Activated naive CD8-positive, alpha-beta T cell treated with anti-CD3 and anti-CD28 coated beads for 36 hours (primary cell): ENCODE data around the gene HEYL. TPM values are rescaled to one million over a fixed set of nuclear protein-coding genes. Genes with fewer than 3 reads are reported as not detected.
A peak's percentile ranks its signal among the peaks of the same experiment; 100 is the strongest.

Experiments used
- DNase-seq: peaks from one replicate; pipeline ENCODE4 v3.0.0; 2021
- H3K27ac Mint-ChIP-seq: one replicate; pipeline ENCODE4 v1.8.0; 2022; ENCODE audit warnings: mild to moderate bottlenecking, moderate library complexity, mixed read lengths
- H3K27me3 Mint-ChIP-seq: one replicate; pipeline ENCODE4 v1.8.0; 2022; ENCODE audit warnings: mild to moderate bottlenecking, mixed read lengths
- H3K36me3 Mint-ChIP-seq: one replicate; pipeline ENCODE4 v1.8.0; 2021; ENCODE audit warnings: mild to moderate bottlenecking, mixed read lengths
- H3K4me1 Mint-ChIP-seq: one replicate; pipeline ENCODE4 v1.8.0; 2021; ENCODE audit warnings: mixed read lengths
- H3K4me3 Mint-ChIP-seq: one replicate; pipeline ENCODE4 v1.8.0; 2022; ENCODE audit warnings: mild to moderate bottlenecking, moderate library complexity, mixed read lengths
- H3K9me3 Mint-ChIP-seq: one replicate; pipeline ENCODE4 v1.8.0; 2022; ENCODE audit warnings: mixed read lengths
- total RNA-seq, 2 experiments: library from RNA; stranded (reverse); gene quantifications; one replicate each; pipeline ENCODE4 v1.2.3, GENCODE V29; 2021

HEYL gene
- total RNA-seq, 2 experiments from 2014 or later = 0.08 to 0.26 TPM

- peaks cover 38% of the 10 kb centered on the region for H3K27me3 Mint-ChIP-seq
These were observed 33.8 kb upstream of the HEYL start for GRCh38 chr1:39673215-39673614.

GRCh38 chr1:39672551-39672947 lies 33.1 kb upstream of the HEYL start:
- Mint-ChIP-seq H3K27ac (no peak overlapping the region), H3K36me3 (no peaks in the 10 kb centered on the region), H3K4me3 (peak overlapping the region; percentile 59), H3K27me3 (peaks cover 39% of the 10 kb centered on the region), H3K9me3 (no peaks in the 10 kb centered on the region), H3K4me1 (peaks cover 11% of the 10 kb centered on the region)
- DNase-seq = no peak

More at GRCh38 chr1:39673215-39673614, 33.8 kb upstream of the HEYL start:
- no peak overlapping the region for H3K4me3 Mint-ChIP-seq
- H3K36me3 Mint-ChIP-seq = no peaks in the 10 kb centered on the region
- DNase-seq = no peak
- H3K4me1 Mint-ChIP-seq = peaks cover 6% of the 10 kb centered on the region
- no peak overlapping the region for H3K27ac Mint-ChIP-seq
- H3K9me3 Mint-ChIP-seq = no peaks in the 10 kb centered on the region

GRCh38 chr1:39671793-39672550 lies 32.5 kb upstream of the HEYL start, which contains the start of gene NT5C1A:
NT5C1A (minus strand) TSS chr1:39672107; CDS start chr1:39672038, 69 bp downstream.
- Mint-ChIP-seq H3K27me3 (peaks cover 39% of the 10 kb centered on the region), H3K4me1 (peaks cover 17% of the 10 kb centered on the region), H3K27ac (no peak within 1 kb of the TSS), H3K4me3 (peak within 1 kb of the TSS; percentile 59), H3K9me3 (no peaks in the 10 kb centered on the region), H3K36me3 (no peaks in the 10 kb centered on the region)
- DNase-seq = peak; percentile 59

DNA sequence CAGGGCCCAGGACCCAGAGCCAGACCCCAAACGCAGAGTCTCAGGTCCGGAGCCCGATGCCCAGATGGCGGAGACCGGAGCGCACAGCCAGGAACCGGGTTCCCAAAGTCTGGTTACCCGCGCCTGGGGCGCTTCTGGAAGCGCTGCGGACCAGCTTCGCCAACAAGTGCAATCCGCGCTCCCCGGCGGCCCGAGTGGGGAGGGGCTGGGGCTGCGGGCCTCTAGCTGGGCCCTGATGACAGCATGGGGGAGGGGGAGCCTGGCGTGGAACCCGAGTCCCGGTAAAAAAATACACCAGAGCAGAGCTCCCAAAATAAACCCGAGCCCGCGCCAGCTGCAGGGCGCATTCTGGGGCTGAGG lies 32.0 kb upstream of the HEYL start:
- H3K4me3 Mint-ChIP-seq = peak overlapping the region; percentile 42
- DNase-seq = no peak

DNA sequence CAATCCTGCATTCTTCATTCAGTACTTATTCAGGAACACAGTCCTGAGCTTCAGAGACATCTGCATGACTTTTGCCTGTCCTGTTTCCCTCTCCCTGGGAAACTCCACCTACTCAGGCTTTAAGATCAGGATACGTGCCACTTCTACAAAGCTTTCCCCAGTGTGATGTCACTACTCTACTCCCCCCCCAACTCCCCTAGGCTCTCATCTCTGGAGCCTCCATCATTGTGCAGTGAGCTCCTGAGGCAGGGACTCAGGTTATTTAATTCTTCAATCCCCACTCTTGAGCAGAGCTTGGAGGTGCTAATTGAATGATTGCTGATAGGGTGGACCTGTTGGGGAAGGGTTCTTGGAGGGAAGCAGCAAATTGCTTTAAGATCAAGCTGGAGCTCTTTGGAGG lies 31.2 kb upstream of the HEYL start:
- Mint-ChIP-seq H3K4me1 (peaks cover 27% of the 10 kb centered on the region), H3K9me3 (no peaks in the 10 kb centered on the region), H3K27ac (no peak overlapping the region), H3K27me3 (peaks cover 39% of the 10 kb centered on the region), H3K36me3 (no peaks in the 10 kb centered on the region), H3K4me3 (no peak overlapping the region)
- DNase-seq = no peak

More for the DNA sequence above, 32.0 kb upstream of the HEYL start:
- peaks cover 22% of the 10 kb centered on the region for H3K4me1 Mint-ChIP-seq
- H3K36me3 Mint-ChIP-seq = no peaks in the 10 kb centered on the region
- peaks cover 39% of the 10 kb centered on the region for H3K27me3 Mint-ChIP-seq
- no peak overlapping the region for H3K27ac Mint-ChIP-seq
- H3K9me3 Mint-ChIP-seq = no peaks in the 10 kb centered on the region

- H3K27me3 Mint-ChIP-seq = peaks cover 45% of the 10 kb centered on the region
- no peak for DNase-seq
- H3K4me3 Mint-ChIP-seq = no peak overlapping the region
- no peak overlapping the region for H3K27ac Mint-ChIP-seq
- peaks cover 27% of the 10 kb centered on the region for H3K4me1 Mint-ChIP-seq
- no peaks in the 10 kb centered on the region for H3K36me3 Mint-ChIP-seq
- no peaks in the 10 kb centered on the region for H3K9me3 Mint-ChIP-seq
These were observed 29.5 kb upstream of the HEYL start for GRCh38 chr1:39668894-39669293.

DNA sequence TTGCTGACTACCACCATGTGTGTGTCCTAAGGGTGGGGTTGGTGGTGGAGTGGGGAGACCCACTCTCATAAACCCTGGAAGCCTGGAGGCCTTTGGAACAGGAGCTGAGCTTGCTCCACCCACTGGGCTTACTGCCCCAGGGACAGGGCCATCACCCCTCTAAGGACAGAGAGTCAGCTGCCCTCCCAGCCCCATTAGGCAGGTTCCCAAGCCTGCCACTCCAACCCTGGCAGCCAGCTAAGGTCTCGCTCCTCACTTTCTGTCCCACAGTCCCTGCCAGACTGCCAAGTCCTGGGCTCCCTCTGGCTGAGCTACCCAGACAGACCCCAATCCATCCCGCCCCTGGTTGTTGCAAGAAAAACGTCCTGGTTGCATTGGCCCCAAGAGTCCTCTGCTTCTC lies 28.7 kb upstream of the HEYL start:
- H3K4me3 Mint-ChIP-seq = no peak overlapping the region
- H3K36me3 Mint-ChIP-seq = no peaks in the 10 kb centered on the region
- no peaks in the 10 kb centered on the region for H3K9me3 Mint-ChIP-seq
- H3K27me3 Mint-ChIP-seq = peaks cover 45% of the 10 kb centered on the region
- DNase-seq = no peak
- H3K4me1 Mint-ChIP-seq = peaks cover 27% of the 10 kb centered on the region
- H3K27ac Mint-ChIP-seq = no peak overlapping the region

GRCh38 chr1:39666772-39667171 lies 27.3 kb upstream of the HEYL start:
- peaks cover 26% of the 10 kb centered on the region for H3K4me1 Mint-ChIP-seq
- peaks cover 35% of the 10 kb centered on the region for H3K27me3 Mint-ChIP-seq
- no peaks in the 10 kb centered on the region for H3K9me3 Mint-ChIP-seq
- peak overlapping the region; percentile 1 for H3K4me3 Mint-ChIP-seq
- H3K36me3 Mint-ChIP-seq = no peaks in the 10 kb centered on the region
- H3K27ac Mint-ChIP-seq = peak overlapping the region; percentile 79
- peak; percentile 73 for DNase-seq

DNA sequence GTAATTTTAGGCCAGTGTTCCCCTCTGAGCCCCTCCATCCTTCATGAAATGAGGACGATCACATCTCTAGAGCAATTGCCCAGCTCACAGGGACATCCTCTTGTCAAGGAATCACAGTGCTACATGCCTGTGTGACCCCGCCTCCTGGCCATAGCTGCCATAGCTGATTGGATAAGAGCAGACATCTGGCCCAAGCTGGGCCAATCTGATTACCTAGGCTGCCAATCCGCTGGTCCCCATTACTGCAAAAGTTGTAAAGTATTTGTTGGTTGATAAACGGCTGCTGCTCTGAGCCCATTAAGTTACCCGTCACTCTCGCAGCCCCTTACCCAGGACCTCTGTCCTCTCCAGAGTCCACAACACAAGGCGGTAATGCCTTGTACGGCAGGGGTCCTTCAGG lies 24.1 kb upstream of the HEYL start:
- Mint-ChIP-seq H3K27ac (no peak overlapping the region), H3K27me3 (peaks cover 15% of the 10 kb centered on the region), H3K36me3 (no peaks in the 10 kb centered on the region), H3K9me3 (no peaks in the 10 kb centered on the region), H3K4me3 (no peak overlapping the region), H3K4me1 (peaks cover 21% of the 10 kb centered on the region)
- no peak for DNase-seq

DNA sequence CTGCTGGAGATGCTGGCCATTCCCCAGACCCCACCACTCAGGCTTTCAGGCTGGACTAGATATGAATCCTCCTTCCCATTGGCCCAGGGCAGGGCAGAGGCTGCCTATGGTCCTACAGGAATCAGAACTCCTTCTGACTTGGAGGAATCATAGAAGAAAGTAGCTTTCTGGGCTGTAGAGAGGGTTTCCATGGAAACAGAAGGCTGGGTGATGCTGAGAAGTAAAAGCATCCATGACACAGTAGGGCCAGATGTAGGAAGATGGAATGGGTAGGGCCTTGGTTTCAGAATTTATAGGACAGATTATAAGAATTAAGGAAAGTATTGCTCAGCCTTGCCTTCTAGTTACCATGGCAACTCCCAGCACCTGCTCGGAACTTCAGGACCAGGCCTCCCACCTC lies 23.4 kb upstream of the HEYL start:
- DNase-seq = no peak
- no peak overlapping the region for H3K4me3 Mint-ChIP-seq
- H3K9me3 Mint-ChIP-seq = no peaks in the 10 kb centered on the region
- H3K4me1 Mint-ChIP-seq = peaks cover 20% of the 10 kb centered on the region
- H3K36me3 Mint-ChIP-seq = no peaks in the 10 kb centered on the region
- H3K27ac Mint-ChIP-seq = no peak overlapping the region
- H3K27me3 Mint-ChIP-seq = peaks cover 11% of the 10 kb centered on the region

DNA sequence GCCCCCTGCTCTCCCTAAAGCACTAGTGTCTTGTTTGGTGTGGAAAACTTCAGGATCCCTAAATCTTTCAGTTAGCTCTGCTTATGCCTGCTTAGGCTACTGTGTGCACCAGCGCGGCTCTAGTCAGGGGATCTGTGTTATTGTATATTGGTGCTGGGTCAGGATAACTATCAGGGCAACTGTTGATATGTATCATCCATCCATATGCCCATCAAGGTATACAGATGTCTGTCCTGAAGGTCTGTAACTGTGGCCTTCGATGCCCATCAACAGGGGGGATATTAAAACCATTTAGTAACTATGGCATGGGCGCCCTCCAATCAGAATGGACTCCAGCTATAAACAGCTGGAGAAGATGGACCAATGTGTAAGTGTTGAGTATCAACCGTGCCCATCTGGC lies 20.1 kb upstream of the HEYL start:
- Mint-ChIP-seq H3K27ac (no peak overlapping the region), H3K27me3 (peaks cover 9% of the 10 kb centered on the region), H3K4me1 (peaks cover 5% of the 10 kb centered on the region), H3K9me3 (no peaks in the 10 kb centered on the region), H3K4me3 (no peak overlapping the region), H3K36me3 (no peaks in the 10 kb centered on the region)
- DNase-seq = no peak

- no peaks in the 10 kb centered on the region for H3K36me3 Mint-ChIP-seq
- H3K4me3 Mint-ChIP-seq = no peak overlapping the region
These were observed 19.7 kb upstream of the HEYL start for GRCh38 chr1:39659110-39659509.

GRCh38 chr1:39657923-39658485 lies 18.6 kb upstream of the HEYL start:
- H3K27me3 Mint-ChIP-seq = peaks cover 15% of the 10 kb centered on the region
- no peaks in the 10 kb centered on the region for H3K36me3 Mint-ChIP-seq
- H3K9me3 Mint-ChIP-seq = no peaks in the 10 kb centered on the region
- DNase-seq = peak; percentile 74
- H3K27ac Mint-ChIP-seq = no peak overlapping the region
- peak overlapping the region; percentile 42 for H3K4me3 Mint-ChIP-seq
- H3K4me1 Mint-ChIP-seq = peaks cover 11% of the 10 kb centered on the region

More at GRCh38 chr1:39659110-39659509, 19.7 kb upstream of the HEYL start:
- Mint-ChIP-seq H3K9me3 (no peaks in the 10 kb centered on the region), H3K27ac (no peak overlapping the region), H3K4me1 (peaks cover 5% of the 10 kb centered on the region), H3K27me3 (peaks cover 10% of the 10 kb centered on the region)
- DNase-seq = no peak

GRCh38 chr1:39657402-39657801 lies 18.0 kb upstream of the HEYL start:
- H3K4me1 Mint-ChIP-seq = peaks cover 11% of the 10 kb centered on the region
- H3K4me3 Mint-ChIP-seq = no peak overlapping the region

DNA sequence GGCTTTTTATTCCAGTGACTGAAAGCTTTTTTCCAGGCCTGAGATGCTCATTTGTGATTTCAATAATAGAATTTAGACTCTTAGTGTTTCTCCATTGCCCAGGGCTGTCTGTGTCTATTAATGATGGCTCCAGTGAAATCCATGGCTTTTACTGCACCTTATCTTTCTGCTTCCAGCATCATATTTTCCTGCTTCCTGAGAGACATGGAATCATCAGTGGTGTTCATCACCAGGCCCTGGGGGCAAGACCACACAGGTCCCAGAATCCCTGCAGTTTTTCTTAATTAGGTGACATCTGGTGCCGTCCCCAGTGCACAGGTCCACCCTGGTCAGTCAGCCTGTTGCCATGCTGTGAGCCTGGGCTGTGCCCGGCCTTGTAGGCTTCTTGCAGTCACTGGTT lies 16.9 kb upstream of the HEYL start:
- Mint-ChIP-seq H3K9me3 (no peaks in the 10 kb centered on the region), H3K4me1 (peaks cover 11% of the 10 kb centered on the region), H3K27ac (no peak overlapping the region), H3K36me3 (no peaks in the 10 kb centered on the region), H3K27me3 (peaks cover 15% of the 10 kb centered on the region), H3K4me3 (no peak overlapping the region)
- DNase-seq = no peak

More at GRCh38 chr1:39657402-39657801, 18.0 kb upstream of the HEYL start:
- DNase-seq = no peak
- no peak overlapping the region for H3K27ac Mint-ChIP-seq
- H3K9me3 Mint-ChIP-seq = no peaks in the 10 kb centered on the region
- no peaks in the 10 kb centered on the region for H3K36me3 Mint-ChIP-seq
- H3K27me3 Mint-ChIP-seq = peaks cover 15% of the 10 kb centered on the region
